HUDEP-2 (cell line): ENCODE data around the gene CELF5.

Experiments
- DNase-seq, 76 experiments: peaks; one replicate each; lab custom pipeline; 2025; ENCODE audit not compliant: unreplicated experiment in 76 of 76; lab: John Stamatoyannopoulos, UW

CELF5 gene

GRCh38 chr19:3269916-3270671, 45.6 kb downstream of the CELF5 start:
- no peak for DNase-seq

- DNase-seq: peak in 27 of 76 experiments; percentile 4 to 50 (median 18)
These were observed 46.4 kb downstream of the CELF5 start for GRCh38 chr19:3270902-3271301.

DNA sequence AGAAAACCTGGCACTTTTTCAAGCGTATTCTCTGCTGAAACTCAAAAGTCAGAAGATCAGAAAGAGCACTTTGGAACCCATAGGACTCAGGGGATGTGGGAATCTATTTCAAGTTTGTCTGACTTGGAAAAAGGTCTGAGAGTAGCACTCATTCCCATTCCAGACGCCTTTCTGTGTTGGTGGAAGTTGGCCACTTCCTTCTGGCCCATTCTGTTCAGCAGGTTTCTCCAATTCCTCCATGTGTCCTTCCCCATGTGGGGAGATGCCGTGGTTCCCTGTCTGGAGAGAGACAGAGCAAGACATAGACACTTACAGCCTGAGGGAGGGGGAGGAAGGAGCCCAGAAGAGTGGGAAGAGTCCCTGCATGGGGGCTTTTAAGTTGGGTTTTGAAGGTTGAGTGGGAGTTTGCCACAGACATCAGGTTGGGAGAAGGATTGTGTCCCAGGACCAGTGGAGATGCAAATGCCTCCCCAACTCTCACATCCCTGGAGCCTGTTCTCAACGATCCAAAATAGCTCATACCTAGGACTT, 48.0 kb downstream of the CELF5 start:
- DNase-seq: no peak

DNA sequence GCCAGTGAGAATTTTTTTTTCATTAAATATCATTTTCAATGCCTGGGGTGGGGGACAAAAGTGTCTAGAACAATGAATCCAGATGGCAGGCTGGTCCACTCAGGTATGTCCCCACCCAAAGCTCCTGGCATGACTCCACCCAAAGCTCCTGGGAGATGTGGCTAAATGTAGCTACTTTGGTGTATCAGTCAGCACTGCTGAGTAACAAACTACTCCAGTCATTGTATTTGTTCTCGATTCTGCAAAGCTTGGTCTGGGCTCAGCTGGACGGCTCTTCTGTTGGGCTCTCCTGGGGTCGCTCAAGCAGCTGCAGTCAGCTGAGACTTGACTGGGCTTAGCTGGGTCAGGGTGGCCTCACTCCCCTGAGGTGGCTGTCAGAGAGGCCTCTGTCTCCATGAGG, 48.5 kb downstream of the CELF5 start:
- no peak for DNase-seq

DNA sequence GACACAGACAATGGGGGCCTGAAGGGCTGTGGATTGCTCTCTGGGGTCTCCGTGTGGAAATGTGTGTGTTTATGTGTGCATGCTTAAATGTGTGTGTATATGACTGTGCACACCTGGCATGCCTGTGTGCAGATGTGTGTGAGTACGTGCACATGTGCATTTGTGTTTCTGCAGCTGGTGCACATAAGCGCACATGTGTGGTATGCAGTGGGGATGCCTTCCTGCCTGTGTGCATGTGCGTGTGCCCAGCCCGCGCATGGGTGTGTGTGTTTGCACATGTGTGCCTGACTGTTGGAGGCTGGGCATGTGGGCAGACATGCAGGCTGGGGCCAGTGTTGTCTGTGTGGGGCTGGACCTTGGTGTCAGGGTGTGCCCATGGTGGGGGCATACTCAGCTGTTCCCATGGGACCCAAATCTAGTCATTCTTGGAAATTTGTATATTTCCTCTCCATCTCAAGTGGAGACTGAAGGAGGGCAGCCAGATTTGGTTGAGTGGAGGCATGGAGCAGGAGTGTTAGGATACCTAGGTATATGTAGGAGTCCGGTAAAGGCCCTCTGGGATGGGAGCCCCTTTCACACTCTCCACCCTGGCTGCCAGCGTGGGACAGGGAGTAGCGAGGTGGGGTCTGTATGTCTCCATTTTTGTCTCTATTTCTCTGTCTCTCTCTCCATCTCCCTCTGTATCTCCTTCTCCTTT, 49.9 kb downstream of the CELF5 start:
- no peak for DNase-seq

- DNase-seq: peak in 11 of 76 experiments; percentile 13 to 53 (median 21)
These were observed 50.6 kb downstream of the CELF5 start for GRCh38 chr19:3274942-3275582.

DNA sequence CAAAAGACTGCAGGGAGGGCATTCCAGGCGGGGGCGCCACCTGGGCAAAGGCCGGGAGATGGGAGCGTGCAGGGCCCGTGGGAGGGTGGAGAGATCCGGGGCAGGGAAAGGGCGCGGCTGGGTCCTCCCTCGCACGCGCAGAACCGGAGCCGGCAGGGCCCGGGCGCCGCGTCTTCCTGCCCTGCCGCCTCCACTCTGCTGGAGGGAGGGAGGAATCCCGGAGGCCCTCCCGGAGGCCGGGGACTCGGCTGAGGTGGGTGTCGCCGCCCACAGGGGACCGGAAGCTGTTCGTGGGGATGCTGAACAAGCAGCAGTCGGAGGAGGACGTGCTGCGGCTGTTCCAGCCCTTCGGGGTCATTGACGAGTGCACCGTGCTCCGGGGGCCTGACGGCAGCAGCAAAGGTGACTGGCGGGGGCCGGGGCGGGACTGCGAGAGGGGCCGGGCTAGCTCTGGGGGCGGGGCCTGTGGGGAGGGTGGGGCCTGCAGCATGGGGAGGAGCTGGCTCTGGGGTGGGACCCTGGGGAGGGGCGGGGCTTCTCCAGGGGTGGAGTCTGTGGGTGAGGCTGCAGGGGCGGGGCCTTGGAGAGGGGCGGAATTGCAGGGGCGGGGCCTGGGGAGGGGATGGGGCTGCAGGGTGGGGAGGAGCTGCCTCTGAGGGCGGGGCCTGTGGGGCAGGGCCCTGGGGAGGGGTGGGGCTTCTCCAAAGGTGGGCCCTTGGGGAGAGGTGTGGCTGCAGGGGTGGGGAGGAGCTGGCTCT, 51.3 kb downstream of the CELF5 start:
- DNase-seq: peak in 74 of 76 experiments; percentile 41 to 99 (median 93)

DNA sequence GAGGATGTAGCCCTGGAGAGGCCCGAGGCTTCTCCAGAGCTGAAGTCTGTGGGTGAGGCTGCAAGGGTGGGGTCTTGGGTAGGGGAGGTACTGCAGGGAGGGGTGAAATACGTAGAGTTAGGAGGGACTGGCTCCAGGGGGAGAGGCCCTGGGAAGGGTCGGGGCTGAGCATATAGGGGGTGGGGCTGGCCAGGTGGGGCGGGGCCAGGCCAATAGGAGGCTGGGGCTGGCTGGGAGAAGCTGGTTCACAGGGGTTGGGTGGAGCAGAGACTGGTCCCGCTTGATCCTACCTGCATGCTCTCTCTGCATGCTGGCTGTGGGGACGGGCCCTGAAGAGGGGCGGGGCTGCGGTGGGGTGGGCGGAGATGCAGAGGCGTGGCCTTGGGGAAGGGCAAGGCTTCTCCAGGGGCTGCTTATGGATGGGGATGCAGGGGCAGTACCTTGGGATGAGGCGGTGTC, 51.9 kb downstream of the CELF5 start:
- peak in 49 of 76 experiments; percentile 21 to 91 (median 66) for DNase-seq

GRCh38 chr19:3277649-3278048, 53.2 kb downstream of the CELF5 start:
- no peak for DNase-seq

- DNase-seq: no peak
These were observed 53.8 kb downstream of the CELF5 start for GRCh38 chr19:3278294-3278693.

DNA sequence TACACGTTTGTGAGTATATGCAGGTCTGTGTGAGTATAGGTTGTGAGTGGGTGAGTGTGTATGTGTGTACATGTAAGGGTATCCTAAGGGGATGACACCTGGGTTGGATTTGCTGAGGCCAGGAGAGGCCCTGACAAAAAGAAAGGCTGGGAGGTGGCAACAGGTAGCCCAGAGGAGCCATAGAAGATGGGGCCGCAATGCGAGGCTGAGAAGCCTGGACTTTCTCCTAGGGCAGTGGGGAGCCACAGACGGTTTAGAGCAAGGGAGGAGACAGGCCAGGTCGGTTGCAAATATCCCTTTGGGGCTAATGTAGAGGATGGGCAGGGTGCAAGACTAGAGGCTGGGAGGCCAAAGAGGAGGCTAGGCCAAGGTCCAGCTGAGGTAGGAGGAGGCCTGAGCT, 54.3 kb downstream of the CELF5 start:
- no peak for DNase-seq

DNA sequence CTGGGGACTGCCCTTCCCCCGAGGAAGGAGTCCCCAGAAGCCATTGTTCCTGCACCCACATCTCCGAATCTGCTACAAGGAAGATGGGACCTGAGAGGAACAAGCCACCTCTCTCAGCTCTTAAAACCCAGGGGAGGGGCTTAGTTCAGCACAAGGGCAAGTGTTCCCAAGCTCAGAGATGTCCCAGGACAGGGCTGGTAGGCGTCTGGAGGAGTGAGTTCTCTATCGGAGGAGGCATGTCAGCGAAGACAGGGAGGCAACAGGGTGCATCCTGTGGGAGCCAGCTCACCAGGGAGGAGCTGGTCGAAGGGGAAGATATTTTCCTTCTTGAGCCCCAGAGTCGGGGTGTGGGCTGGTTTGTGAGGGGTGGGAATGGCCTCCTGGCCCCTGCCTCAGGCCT, 54.8 kb downstream of the CELF5 start:
- no peak for DNase-seq

- no peak for DNase-seq
These were observed 56.6 kb downstream of the CELF5 start for GRCh38 chr19:3281026-3281425.

GRCh38 chr19:3282155-3282554, 57.7 kb downstream of the CELF5 start:
- no peak for DNase-seq

GRCh38 chr19:3282564-3282963, 58.1 kb downstream of the CELF5 start:
- DNase-seq: no peak

- DNase-seq: no peak
These were observed 58.8 kb downstream of the CELF5 start for GRCh38 chr19:3283246-3283751.

GRCh38 chr19:3283886-3284657, 59.6 kb downstream of the CELF5 start:
- no peak for DNase-seq

DNA sequence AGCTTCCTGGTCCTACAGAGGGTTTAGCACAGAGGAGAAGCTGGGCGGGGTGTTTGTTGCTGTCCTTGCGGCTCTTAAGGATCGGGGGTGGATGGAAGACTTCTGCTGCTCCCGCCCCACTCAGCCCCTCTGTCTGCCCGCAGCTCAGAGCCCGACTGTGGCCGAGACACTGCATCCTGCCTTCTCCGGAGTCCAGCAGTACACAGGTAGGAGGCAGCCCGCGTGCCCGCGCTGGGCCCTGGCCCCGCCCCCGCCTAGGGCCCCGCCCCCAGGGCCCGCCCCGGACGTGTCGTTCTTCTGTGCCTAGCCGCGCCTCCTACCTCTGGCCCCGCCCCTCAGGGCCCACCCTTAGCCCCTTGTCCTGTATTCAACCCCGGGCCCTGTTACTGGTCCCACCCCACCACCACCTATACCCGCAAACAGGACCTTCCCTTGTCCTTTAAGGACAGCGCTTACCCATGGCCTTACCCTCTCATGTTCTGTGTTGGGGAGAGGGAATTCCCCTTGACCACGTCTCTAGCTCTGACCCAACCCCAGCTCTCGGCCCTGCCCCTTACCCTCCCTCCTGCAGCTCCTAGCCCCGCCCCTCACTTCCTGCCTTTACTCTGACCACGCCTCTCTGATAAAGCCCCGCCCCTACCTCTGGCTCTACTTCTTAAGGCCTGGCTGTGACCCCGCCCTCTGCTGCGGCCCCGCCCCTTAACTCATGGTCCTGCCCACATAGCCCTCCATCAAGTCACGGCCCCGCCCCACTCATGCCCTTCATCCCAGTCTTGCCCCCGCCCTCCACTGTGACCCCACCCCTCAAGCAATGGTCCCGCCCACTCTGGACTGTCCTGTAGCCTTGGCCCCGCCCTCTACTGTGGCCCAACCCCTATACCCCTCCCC, 60.5 kb downstream of the CELF5 start:
- DNase-seq: peak in 75 of 76 experiments; percentile 39 to 100 (median 91)
